ENCODE results near the gene KCNC4. TPM values are rescaled to one million over a fixed set of nuclear protein-coding genes. Genes with fewer than 3 reads are reported as not detected.
A peak's percentile ranks its signal among the peaks of the same experiment; 100 is the strongest.

The KCNC4 gene
- total and polyA plus RNA-seq, 2 donors (not counting 1 experiment from before 2014, with no cell fraction given), result 0.66 to 0.76 TPM

DNA sequence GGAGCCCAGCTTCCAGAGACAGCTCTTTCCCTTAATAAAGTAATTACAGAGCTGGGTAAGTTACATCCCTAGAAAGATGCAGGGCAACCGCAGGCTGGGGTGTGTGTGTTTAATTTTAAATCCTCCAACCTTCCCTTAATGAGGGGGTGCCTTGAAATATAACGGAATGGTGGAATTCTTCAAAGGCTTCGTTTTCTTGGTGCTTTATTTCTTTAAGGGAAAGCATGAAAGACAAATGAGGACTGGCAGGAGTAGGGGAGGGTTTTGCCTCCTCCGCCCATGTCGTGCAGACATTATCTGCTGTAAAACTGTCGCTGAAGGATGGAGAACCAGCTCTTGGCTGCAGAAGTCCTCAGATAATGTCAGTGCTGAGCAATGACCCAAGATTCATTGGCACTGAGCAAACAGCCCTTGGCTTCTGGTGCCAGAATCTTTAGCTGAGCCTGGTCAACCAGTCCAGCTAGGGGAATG lies 44.3 kb upstream of the KCNC4 start:
- H3K9ac ChIP-seq (ENCODE audit: insufficient read depth, low read length), result no peak overlapping the region
- H3K27me3 ChIP-seq (ENCODE audit: control insufficient read depth, insufficient read depth, low read length), result peaks cover 5% of the 10 kb centered on the region
- no peak overlapping the region for H2AFZ ChIP-seq (ENCODE audit: low read length)
- no peaks in the 10 kb centered on the region for H3K36me3 ChIP-seq (ENCODE audit: control insufficient read depth, insufficient read depth, low read length)
- TF ChIP-seq, protein P1, sequence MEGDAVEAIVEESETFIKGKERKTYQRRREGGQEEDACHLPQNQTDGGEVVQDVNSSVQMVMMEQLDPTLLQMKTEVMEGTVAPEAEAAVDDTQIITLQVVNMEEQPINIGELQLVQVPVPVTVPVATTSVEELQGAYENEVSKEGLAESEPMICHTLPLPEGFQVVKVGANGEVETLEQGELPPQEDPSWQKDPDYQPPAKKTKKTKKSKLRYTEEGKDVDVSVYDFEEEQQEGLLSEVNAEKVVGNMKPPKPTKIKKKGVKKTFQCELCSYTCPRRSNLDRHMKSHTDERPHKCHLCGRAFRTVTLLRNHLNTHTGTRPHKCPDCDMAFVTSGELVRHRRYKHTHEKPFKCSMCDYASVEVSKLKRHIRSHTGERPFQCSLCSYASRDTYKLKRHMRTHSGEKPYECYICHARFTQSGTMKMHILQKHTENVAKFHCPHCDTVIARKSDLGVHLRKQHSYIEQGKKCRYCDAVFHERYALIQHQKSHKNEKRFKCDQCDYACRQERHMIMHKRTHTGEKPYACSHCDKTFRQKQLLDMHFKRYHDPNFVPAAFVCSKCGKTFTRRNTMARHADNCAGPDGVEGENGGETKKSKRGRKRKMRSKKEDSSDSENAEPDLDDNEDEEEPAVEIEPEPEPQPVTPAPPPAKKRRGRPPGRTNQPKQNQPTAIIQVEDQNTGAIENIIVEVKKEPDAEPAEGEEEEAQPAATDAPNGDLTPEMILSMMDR (conservative IDR thresholded peaks at IDR 0.05 in 1 of 2, IDR thresholded peaks at IDR 0.05 in 1 of 2; ENCODE audit: low read depth in 1 of 2, low read length in 2 of 2), result no peak
- TF ChIP-seq EZH2 (IDR thresholded peaks at IDR 0.05; ENCODE audit: low read length, missing control alignments), result no peak
- no peak overlapping the region for H3K4me3 ChIP-seq (replicated peaks in 1 of 4; ENCODE audit: control extremely low read depth in 1 of 4, insufficient read depth in 1 of 4, low read depth in 3 of 4, low read length in 4 of 4)
- no peak overlapping the region for H3K27ac ChIP-seq (ENCODE audit: insufficient read depth, low read length)
- H4K20me1 ChIP-seq (ENCODE audit: control insufficient read depth, extremely low read depth, insufficient read depth, low read length), result no peaks in the 10 kb centered on the region
- H3K79me2 ChIP-seq (ENCODE audit: control insufficient read depth, insufficient read depth, low read length), result no peaks in the 10 kb centered on the region
- no peak for DNase-seq (ENCODE audit: low read depth in 2 of 2)
- H3K4me2 ChIP-seq (ENCODE audit: extremely low read depth, insufficient read depth, low read length), result no peak overlapping the region
- no peaks in the 10 kb centered on the region for H3K9me3 ChIP-seq (ENCODE audit: control insufficient read depth, insufficient read depth, low read depth, low read length)
- no peaks in the 10 kb centered on the region for H3K4me1 ChIP-seq (ENCODE audit: control insufficient read depth, extremely low read depth, insufficient read depth, low read length)

DNA sequence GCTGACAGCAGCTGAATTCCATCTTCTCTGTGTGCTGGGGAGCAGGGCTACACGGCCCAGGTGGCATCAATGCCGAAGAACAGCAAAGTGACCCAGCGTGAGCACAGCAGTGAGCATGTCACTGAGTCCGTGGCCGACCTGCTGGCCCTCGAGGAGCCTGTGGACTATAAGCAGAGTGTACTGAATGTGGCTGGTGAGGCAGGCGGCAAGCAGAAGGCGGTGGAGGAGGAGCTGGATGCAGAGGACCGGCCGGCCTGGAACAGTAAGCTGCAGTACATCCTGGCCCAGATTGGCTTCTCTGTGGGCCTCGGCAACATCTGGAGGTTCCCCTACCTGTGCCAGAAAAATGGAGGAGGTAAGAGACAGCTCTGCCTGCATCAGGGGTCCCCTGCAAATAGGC lies 43.3 kb upstream of the KCNC4 start:
- no peak overlapping the region for H3K27ac ChIP-seq (ENCODE audit: insufficient read depth, low read length)

DNA sequence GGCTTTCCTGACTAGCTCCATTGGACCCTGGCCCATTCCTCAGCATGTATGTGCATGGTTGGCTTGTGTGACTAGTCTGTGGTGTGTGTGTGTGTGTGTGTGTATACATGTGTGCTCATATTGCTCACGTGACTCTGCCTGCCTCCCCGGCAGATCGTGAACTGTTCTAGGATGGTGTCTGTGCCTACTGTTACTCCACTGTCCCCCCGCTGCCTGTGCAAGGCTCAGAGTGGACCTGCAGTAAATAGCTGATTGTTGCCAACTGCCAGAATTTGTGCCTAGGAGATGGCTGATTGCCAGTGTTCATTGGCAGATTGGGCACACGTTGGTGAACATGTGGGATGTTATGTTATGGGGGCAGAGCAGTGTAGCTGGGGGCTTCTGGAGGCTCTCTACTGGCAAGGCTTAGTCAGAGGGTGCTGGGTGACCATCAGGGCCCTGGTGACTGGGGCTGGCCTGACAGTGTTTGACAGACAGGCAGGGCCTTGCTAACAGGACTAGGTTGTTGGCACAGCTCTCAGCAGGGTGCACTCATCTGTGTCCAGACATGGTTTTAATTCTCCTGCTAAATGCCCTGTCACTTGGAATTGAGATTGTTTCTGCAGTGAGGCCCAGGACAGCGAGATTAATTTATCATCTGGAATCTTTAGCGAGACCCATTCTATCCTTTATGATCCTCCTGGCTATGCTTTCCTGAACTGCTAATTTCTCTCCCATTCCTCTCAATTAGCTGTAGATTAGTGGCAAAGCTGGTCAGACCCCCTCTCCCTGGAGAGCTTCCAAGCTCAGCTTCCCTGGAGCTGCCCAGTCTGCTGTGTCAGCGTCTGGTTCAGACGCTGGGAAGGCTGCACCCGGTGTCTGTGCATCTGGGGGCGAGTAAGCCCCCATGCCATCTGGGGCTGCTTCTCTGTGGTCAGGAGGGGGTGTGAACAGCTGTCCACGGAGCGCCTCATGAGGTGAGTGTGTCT lies 39.1 kb upstream of the KCNC4 start:
- peaks cover 3% of the 10 kb centered on the region for H3K27me3 ChIP-seq (ENCODE audit: control insufficient read depth, insufficient read depth, low read length)
- no peak overlapping the region for H2AFZ ChIP-seq (ENCODE audit: low read length)
- no peak overlapping the region for H3K4me3 ChIP-seq (replicated peaks in 1 of 4; ENCODE audit: control extremely low read depth in 1 of 4, insufficient read depth in 1 of 4, low read depth in 3 of 4, low read length in 4 of 4)
- no peaks in the 10 kb centered on the region for H3K79me2 ChIP-seq (ENCODE audit: control insufficient read depth, insufficient read depth, low read length)
- H3K4me1 ChIP-seq (ENCODE audit: control insufficient read depth, extremely low read depth, insufficient read depth, low read length), result no peaks in the 10 kb centered on the region
- no peaks in the 10 kb centered on the region for H3K9me3 ChIP-seq (ENCODE audit: control insufficient read depth, insufficient read depth, low read depth, low read length)
- no peaks in the 10 kb centered on the region for H3K36me3 ChIP-seq (ENCODE audit: control insufficient read depth, insufficient read depth, low read length)
- DNase-seq (ENCODE audit: low read depth in 2 of 2), result peak in 1 of 2 donors; percentile 16
- no peak for TF ChIP-seq EZH2 (IDR thresholded peaks at IDR 0.05; ENCODE audit: low read length, missing control alignments)
- TF ChIP-seq, protein P1 (conservative IDR thresholded peaks at IDR 0.05 in 1 of 2, IDR thresholded peaks at IDR 0.05 in 1 of 2; ENCODE audit: low read depth in 1 of 2, low read length in 2 of 2), result no peak
- H3K9ac ChIP-seq (ENCODE audit: insufficient read depth, low read length), result no peak overlapping the region
- no peak overlapping the region for H3K4me2 ChIP-seq (ENCODE audit: extremely low read depth, insufficient read depth, low read length)
- no peaks in the 10 kb centered on the region for H4K20me1 ChIP-seq (ENCODE audit: control insufficient read depth, extremely low read depth, insufficient read depth, low read length)
- H3K27ac ChIP-seq (ENCODE audit: insufficient read depth, low read length), result no peak overlapping the region

More for the DNA sequence above, 43.3 kb upstream of the KCNC4 start:
- TF ChIP-seq, protein P1 (conservative IDR thresholded peaks at IDR 0.05 in 1 of 2, IDR thresholded peaks at IDR 0.05 in 1 of 2; ENCODE audit: low read depth in 1 of 2, low read length in 2 of 2), result no peak
- no peak for TF ChIP-seq EZH2 (IDR thresholded peaks at IDR 0.05; ENCODE audit: low read length, missing control alignments)
- Histone ChIP-seq H3K27me3 (ENCODE audit: control insufficient read depth, insufficient read depth, low read length) (peaks cover 5% of the 10 kb centered on the region), H3K4me2 (ENCODE audit: extremely low read depth, insufficient read depth, low read length) (no peak overlapping the region), H3K9ac (ENCODE audit: insufficient read depth, low read length) (no peak overlapping the region), H3K4me1 (ENCODE audit: control insufficient read depth, extremely low read depth, insufficient read depth, low read length) (no peaks in the 10 kb centered on the region), H3K4me3 (replicated peaks in 1 of 4; ENCODE audit: control extremely low read depth in 1 of 4, insufficient read depth in 1 of 4, low read depth in 3 of 4, low read length in 4 of 4) (no peak overlapping the region), H3K79me2 (ENCODE audit: control insufficient read depth, insufficient read depth, low read length) (no peaks in the 10 kb centered on the region), H4K20me1 (ENCODE audit: control insufficient read depth, extremely low read depth, insufficient read depth, low read length) (no peaks in the 10 kb centered on the region), H2AFZ (ENCODE audit: low read length) (no peak overlapping the region), H3K9me3 (ENCODE audit: control insufficient read depth, insufficient read depth, low read depth, low read length) (no peaks in the 10 kb centered on the region), H3K36me3 (ENCODE audit: control insufficient read depth, insufficient read depth, low read length) (no peaks in the 10 kb centered on the region)
- DNase-seq (ENCODE audit: low read depth in 2 of 2), result no peak
